HuH-7.5 (cell line): Measurements from ENCODE around the gene NCS1.
A peak's percentile ranks its signal among the peaks of the same experiment; 100 is the strongest.

Source experiments
- DNase-seq: peaks from one replicate; pipeline ENCODE4 v3.0.0; 2011; ENCODE audit warnings: low spot score

NCS1 gene

GRCh38 chr9:130172161-130172857 lies at the start of gene NCS1:
Gene NCS1 (plus strand): TSS chr9:130172404. CDS start chr9:130172664, 260 bp downstream.
- peak; percentile 98 for DNase-seq

- no peak for DNase-seq
Measured at GRCh38 chr9:130122456-130122855, 49.7 kb upstream of the NCS1 start.

DNA sequence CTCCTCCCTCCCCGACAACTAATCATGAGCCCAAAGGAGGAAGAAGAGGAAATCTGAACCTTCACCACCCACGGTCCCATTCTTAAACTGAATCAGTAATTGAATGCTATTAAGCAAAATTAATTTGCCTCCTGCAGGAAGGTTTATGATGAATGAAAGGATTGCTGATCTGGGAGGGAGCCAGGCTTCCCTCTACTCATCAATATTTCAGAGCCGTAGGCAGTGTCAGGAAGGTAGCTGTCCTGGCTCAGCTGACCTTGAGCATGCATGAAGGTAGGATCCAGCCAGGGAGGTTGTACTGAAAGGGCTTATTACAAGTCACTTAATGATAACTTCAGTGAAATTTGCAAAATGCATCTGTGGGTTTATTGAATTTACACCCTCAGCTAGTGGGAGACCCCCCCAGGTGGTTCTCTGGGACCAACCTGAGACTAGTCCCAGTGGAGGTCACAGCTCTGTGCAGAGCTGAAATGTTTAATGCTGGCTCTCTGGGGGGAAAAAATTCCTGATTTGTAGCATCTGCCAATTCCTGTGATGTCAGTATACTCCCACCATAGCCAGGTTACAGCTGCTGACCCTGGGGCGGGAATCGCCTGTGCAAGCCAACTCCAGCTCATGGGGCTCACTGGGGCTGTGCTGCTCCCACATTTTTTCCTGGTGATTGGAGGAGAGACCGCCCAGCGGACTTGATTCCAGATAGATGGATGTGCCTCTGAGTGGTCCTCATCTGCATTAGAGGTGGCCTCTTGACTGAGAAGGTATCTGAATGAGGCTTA lies 47.9 kb upstream of the NCS1 start:
- no peak for DNase-seq

DNA sequence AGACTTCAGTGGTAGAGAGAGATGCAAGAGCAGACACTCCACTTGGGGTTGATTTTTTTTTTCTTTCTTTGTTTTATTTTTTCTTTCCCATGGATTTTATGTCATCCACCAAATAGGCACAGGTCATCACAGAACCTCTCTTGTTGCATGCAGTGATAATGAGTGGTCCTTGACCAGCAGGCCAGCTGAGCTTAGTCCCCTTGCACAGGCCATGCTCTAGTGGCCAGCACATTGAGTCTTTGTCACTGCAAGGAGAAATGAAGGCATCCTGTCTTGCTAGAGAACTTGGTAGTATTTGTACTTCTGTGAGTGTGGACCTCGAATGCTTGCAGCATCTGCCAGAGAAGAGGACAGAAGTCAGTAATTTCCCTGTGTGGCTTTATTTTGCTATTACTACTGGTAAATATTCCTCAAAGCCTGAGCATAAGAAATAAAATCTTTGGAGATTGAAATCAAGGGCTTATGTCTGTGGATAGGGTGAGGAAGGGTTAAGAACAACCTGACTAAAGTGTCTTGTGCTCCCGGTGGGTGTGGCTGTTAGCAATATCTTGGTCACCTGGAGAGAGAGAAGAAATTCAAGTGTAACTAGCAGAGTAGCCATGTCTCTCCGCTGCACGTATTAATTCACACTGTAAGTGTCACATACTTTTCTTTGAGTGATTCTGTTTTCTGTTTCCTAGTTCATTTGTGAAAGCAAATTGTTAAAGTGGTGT lies 45.3 kb upstream of the NCS1 start:
- DNase-seq, result no peak

DNA sequence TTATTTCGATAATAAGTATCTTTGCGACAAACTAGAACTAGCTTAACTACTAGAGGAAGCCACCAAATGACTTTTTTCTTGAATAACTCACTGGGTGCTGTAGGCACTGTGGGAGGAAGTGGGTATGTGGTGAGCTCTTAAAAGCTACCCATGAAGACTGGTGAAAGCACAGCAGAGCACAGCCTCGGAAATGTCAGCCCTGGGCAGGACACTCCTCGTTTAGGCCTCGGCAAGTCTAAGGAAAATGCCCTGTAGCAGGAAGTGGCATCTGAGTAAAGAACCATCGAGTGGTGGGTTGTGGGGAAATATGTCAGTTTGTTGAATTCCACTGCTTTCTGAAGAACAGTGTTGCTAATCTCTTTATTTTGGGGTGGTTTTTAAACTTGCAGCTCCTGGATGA lies 44.0 kb upstream of the NCS1 start:
- DNase-seq, result no peak

DNA sequence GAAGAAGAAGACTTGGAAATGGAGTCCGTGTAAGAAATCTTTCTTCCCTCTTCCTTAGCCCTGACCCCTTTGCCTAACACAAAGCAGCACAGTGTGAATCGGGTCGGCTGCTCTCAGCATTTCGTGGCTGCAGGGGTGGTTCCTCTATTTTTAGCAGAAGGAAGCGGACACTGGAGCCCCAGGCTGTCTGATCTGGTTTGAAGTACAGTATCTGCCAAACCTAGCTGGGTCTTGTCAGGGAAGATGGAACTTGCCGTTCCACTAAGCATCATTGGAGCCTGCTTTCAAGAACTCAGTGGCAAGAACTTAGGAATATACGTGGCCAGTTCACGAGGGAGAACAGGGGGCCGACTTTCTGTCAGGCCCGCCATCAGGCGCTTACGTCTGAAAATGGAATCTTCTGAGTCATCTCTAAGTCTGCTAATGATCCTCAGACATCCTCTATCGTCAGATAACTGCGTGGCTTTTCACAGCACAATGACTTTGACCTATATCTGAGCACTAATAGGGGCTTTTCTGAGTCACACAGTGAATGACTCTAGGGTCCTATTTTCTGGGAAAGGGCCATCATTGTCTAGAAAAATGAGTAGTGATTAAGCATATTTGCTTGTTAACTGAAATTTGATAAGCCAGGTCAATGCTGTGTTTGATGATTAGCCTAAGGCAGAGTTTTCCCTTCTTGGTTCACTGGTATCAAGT lies 43.3 kb upstream of the NCS1 start:
- no peak for DNase-seq

DNA sequence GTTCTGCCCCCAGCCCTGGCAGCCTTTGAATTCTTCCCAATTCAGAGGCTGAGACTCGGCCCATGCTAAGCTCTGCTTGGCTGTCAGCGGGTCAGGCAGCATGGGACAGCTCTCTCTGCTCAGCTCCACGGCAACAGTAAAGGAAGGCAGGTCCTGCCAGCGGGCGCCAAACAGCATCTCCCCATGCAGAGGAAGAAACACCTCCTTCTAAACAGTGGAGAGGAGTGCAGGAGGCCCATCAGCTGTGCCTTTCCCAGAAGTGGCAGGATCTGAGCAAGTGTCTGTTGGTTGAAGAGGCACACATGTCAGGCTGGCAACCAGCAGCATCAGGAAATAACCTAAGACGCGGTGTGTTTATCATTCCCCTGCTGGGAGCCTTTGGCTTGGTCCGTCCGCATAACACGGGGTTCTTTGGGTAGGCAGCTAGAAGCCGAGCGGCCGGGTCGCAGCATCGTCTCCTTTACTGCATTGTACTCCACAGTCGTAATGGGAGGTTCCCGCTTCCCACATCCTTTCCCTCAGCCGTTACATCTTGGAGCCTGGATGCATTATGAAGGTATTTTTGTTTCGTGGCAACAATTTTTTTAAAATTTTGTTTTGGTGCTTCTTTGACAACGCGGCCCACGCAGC lies 42.7 kb upstream of the NCS1 start:
- DNase-seq, result no peak

GRCh38 chr9:130132746-130133145 lies 39.5 kb upstream of the NCS1 start:
- DNase-seq, result no peak

DNA sequence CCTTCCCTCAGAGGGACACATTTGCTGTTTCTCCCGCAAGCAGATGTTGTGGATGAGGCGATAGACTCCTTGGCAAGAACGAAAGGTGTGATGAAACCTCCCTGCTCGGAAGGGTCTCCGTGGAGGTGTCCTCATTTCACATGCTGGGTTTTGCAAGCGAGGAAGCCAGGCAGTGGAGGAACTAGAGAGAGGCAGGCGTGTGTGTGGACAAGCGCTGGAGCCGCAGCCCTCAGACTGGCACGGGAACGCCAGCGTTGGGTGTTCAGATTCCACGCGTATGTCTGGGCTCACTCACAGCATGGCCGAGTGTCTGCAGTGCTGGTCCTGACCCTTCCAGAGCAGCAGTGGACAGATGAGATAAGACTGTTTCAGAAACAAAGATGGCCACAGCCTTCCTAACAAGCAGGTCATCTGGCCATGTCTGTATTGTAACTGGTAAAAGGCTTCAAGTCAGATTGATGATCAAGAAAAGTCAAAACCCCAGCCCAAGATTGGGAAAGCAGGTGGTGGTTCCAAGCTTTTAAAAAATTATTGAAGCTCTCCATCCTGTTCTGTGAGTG lies 35.0 kb upstream of the NCS1 start:
- DNase-seq, result no peak

DNA sequence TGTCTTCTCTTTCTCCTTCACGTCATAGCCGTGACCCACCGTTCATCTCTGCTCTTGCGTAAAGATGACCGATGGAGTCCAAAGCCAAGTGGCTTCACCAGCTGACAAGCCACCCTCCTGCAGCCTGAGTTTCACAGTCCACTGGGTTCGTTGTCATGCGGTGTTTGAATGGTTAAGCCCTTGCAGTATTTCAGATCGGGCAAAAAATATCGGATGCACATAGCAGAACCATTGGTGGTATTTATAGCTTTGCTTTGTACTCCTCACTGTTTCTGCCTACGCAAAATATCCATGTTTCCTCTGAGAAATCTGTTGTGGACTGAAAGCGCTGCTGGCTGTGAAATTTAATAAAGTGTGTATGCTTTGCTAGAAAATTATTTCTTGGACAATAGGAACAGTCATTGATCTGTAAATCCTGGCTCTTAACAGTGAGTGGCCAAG lies 34.5 kb upstream of the NCS1 start:
- DNase-seq, result no peak

DNA sequence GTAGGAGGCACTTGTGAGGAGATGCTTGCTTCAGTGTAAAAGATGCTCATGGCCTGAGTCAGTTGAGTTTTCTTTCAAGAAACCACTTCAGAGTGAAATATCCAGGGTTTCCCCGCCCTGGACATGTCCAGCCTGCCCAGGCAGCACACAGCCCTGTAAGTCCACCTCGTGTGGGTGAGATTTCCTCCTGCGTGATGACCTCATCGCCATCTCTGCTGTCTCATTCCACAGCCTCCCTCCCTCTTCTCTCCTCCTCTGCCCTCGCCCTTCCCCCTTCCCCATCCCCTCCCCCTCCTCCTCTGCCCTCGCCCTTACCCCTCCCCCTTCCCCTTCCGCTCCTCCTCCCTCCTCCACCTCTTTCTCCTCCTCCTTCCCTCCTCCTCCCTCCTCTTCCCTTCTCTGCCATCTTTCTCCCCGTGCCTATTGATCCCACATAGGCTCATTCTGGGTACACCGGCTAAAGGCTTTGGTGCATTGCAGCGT lies 34.0 kb upstream of the NCS1 start:
- no peak for DNase-seq

DNA sequence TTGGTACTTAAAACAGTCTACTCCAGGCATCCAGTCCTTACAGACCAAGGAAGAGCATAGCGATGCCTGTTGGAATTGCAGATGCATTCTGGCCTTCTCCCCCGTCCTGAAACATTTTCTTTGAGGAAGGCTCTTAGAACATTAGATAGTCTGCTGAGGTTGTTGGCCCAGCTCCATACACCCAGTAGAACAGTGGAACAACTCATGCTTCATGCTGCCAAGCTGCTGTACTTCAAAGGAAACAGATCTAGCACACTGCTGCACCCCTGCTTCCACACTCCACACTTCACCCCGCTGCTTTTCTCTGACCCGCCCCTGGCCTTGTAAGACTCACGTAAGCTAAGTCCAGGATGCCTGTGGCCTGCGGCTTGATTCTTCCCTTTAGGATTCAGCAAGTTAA lies 33.4 kb upstream of the NCS1 start:
- no peak for DNase-seq

DNA sequence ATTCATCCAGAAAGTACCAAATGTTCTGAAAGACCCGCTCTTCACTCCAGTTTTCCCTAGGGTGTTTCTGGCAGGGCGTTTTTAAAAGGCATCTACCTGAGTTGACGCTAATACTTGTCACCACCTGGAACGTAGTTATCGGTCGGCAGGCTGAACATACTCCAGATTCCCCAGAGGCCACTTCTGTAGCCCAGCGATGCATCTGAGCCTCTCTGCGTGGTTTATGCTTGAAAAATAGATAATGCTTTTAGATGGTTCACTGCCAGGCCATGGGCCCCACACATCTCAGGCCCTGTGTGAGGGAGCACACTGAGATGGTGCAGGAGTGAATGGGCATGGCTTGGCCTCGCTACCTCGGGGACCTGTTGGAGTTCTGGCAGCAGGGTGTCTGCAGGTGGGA lies 33.0 kb upstream of the NCS1 start:
- no peak for DNase-seq

GRCh38 chr9:130140706-130141105 lies 31.5 kb upstream of the NCS1 start:
- no peak for DNase-seq

DNA sequence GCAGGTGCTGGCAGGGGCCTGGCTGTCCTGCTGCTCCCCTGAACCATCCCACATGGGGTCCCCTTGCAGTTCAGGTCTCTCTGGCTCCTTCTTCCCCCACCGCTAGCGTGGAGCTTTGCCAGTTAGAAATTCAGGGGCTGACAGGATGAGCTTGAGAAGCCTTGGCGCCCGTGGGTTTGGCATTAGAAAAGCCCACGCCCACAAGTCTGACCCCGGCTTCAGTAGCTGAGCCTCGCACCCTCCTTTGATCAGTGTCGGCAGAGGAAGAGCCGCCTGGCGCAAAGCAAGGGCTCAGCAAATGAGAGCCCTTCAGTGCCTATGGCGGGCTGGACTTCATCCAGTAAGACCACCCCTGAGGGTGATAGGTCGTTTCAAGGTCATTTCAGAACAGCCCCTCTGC lies 30.1 kb upstream of the NCS1 start:
- no peak for DNase-seq

DNA sequence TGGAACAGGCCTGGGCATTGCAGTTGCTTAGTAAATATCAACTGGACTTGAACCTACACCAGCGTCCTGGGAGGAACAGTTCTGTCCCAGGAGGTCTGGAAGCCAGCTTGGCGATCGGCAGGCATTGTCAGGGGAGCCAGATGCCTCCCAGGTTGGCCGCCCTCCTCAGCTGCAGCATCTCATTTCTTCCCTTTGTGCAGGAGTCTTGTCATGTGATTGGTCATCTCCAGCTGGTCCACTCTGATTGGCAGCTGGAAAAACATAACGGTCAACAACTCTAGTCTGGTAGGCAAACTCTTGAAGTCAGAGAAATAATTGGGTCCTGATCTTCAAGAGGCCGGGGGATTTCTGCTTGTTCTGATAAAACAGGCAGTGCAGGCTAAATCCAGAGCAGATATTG lies 29.6 kb upstream of the NCS1 start:
- DNase-seq, result no peak

DNA sequence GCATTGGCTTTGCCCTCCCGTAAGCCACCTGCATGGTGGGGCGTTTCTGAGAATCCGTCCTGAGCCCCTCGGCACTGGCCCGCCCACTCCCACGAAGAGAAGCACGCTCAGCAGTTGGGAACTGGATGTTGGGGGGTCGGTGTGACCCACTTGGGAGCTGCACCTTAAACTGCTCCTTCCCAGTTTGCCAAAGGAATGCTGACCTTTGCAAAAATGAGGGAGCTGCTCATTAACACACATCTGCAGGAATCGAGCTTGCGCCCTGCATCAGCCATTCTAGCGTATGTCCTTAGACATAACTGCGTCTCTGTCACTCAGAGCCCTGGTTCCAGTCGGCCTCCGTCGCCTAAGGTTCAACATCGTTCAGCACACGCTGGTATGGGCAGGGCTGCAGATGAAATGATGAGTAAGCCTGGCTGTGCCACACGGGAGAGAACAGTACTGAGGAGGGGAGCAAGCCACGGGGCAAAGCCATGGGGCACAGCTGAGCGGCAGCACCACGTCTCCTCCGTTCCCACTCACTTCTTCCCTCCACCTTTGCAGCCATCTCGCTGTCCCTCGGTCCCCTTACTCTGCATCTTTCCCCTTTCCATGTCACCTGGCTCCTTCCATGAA lies 28.8 kb upstream of the NCS1 start:
- no peak for DNase-seq

GRCh38 chr9:130143958-130144366 lies 28.2 kb upstream of the NCS1 start:
- DNase-seq, result no peak

DNA sequence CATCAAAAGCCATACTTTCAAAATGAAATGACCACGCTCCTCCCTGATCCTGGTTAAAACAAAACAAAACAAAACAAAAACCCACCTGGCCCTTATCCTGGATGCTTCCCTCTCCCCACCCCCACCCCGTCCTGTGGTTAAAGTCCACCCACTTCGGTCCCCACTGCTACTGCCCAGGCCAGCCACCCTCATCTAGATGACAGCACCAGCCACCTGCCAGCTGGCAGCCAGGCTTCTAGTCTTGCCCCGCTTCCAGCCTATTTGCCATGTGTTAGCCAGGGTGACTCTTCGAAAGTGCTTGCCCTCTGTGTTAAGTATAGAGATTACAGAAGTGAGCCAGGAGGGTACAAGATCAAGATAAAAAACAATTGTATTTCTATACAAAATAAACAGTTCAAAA lies 27.5 kb upstream of the NCS1 start:
- DNase-seq, result no peak

DNA sequence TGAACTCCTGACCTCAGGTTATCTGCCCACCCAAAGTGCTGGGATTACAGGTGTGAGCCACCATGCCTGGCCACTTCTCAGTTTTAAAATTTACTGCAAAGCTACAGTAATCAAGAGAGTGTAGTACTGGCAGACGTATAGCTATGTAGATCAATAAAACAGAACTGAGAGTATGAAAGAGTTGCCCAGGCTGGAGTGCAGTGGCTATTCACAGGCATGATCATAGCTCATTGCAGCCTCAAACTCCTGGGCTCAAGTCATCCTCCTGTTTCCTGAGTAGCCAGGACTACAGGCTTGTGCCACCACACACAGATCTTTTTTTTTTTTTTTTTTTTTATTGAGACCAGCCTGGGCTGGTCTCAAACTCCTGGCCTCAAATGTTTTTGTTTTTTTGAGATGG lies 26.5 kb upstream of the NCS1 start:
- DNase-seq, result no peak

DNA sequence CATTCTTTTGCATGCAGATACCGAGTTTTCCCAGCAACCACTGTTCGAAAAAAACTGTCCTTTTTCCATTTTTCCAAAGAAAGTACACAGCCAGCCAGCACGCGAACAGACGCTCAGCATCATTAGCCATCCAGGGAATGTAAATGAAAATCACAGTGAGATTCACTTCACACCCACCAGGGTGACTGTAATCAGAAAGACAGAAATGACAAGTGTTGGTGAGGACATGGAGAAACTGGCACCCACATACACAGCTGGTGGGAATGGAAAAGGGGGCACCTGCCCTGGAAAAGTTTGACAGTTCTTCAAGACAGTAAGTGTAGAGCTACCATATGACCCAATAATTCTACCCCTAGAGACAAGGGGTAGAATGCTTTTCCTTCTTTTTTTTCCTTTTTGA lies 25.0 kb upstream of the NCS1 start:
- DNase-seq, result no peak
